NCI-H1417 (cell line): ENCODE measurements around the gene CAB39L.
"Not testable (repeated sequence)": the region's sequence is repeated elsewhere in the genome, so short reads cannot be mapped to it uniquely, and the experiment has no call there.

ENCODE experiments used
- DNase-seq, 3 experiments: peaks; one replicate each; lab custom pipeline; 2025; lab: John Stamatoyannopoulos, UW

The CAB39L gene

DNA sequence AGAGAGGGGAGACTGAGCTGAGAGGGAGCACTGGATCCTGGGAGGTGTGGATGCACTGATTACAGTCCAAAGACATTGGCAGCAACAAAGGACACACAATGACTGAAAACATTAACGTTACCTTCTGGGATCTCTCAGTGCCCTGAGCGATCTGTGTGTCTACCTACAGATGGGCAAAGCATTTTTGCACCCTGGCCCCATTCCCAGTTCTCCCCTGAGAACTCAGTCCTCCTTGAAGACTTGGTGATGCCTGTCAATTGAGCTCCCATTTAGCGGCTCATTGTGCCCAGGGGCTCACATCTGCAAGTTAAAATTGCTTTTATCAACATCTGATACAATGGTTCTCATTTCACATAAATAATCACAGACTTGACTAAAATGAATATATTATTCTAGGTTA is 133.6 kb downstream of the CAB39L start:
- DNase-seq: no peak

DNA sequence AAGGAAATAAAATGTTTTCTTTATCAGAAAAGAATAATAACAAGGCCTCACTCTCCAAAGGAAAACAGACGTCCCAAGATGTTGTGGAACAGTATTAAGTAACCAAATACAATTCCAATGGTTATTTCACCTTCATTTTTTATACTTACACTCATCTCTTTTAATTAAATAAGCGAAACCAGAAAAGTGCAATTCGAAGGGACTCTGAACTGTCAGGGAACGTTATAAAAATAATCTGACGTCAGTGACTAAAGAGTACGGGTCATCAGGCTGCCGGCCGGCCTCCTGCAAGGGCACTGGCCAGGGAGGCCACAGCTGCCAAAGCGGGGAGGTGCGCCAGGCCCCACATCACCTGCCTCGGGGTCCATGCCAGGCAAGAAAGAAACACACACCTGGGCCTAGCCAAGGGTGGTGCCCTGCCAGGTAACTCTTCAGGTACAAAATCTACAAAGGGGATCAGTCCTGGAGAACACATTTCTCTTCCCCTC is 134.9 kb downstream of the CAB39L start:
- no peak for DNase-seq

DNA sequence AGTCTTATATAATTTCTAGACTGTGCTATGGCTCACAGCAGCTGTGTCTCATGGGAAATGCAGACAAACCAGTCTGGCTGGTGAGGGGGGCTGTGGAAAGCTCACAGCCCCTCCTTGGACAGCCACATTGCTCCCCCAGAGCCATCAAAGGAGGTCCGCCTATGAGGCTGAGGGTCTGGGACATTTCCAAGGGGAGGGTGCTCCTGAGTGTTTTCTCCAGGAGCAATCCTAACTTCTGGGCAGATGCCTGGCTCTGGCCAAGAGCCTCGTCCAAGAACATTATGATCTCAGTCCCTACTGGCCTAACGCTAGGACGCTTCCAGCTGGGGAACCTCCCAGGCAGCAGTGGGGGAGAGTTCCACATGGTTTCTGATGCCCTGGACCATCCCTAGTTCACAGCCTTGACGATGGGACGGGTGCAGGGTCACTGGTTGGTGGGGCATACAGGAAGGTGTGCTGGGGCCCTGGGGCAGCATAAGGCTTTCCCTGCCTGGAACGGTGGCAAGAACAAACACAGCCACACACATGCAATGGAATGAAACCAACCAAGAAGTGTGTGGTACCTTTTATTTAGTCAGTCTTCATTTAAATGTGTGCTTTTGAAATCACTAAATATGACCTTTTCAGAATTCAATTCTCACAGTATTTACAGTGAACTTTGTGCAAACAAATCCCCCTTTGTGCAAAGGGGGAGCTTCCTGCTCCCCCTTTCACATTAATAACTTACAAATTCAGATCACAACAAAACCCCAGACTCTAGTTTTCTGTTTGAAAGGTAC is 135.6 kb downstream of the CAB39L start:
- DNase-seq: no peak

DNA sequence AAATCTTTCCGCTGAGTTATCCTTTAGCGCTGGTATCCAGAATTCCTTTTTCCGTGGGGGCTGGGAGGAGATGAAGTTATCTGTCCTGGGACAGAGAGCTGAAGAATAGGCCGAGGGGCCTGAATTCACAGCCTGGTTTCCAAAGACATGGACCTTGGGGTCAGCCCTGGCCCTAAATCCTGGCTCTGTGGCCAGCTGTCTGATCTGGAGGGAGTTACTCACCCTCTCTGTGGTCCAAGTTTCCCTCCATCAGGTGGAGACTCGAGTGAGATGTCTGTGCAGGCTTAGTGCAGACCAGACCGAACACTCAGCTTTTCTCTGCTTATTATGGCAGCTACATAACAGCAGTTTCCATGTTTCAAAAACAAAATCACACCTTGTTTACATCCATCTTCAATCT is 136.5 kb downstream of the CAB39L start:
- DNase-seq: no peak

DNA sequence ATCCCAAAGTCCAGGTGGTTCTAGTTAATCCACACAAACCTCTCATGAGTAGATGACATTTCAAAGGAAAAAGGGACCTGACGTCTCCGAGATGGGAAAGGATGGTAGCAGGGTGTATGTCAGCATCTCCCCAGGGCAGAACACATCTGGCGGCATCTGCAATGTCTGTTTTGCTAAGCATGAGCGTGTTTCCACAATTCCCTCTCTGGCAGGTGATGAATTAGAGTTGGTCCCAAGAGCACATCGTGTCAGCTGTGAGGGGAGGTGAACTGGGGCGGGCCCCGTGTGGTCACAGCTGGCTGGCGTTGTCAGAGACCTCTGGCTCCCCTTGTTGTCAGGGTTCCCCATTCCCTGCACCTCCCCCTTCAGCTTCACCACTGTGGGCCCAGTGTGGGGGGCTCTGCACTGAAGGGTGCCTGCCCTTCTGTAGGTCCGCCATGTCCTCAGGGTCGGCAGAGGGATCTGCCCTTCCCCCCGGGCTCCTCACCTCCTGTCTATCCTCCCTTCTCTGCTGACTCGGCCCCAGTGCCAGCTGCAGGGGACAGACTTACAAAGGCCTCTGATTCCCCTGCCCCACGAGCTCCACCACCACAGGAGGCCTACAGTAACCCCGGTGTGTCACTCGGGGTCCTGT is 138.0 kb downstream of the CAB39L start:
- peak in 2 of 3 experiments; percentile 45 to 47 for DNase-seq

DNA sequence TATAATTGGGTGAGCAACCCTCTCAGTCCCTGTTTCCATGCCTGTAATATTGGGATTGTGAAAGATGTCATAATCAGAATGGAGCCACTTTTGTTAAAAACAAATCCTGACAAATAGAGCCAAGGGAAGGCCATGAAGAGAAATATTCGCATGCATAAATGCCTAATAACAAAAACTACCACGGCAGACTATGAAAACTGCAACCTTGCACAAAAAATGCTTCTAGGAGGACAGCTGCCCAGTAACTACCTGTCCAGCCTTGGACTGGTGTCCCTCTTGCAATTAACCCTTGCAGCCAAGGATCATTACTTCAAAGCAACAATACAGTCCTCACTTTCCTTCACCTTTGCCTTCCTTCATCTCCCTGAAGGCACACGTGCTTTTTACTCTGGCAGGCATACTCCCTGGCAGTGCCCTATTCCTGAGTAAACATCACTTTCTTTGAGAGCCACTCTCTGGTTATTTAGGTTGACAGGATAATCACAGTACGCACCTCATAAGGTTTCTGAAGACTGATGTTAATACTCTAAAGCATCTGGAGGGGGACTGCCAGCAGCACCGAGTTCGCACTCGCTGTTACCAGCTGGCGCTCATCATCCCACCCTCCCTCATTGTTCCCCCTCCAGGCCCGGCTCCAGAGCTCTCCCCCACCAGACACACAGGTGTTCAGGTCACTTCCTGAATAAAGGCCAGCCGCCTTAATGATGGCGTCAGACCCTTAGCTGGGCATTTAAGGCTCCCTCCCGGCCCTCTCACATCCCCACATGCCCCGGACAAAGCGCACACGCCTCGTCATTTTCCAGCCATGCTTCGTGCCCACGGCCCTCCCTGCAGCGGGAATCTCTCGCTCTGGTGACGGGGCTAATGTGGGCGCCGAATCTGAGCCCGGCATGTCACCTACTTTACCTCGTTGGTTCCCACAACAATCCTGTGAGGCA is 138.8 kb downstream of the CAB39L start:
- DNase-seq: peak; percentile 46 to 88 (median 66)

DNA sequence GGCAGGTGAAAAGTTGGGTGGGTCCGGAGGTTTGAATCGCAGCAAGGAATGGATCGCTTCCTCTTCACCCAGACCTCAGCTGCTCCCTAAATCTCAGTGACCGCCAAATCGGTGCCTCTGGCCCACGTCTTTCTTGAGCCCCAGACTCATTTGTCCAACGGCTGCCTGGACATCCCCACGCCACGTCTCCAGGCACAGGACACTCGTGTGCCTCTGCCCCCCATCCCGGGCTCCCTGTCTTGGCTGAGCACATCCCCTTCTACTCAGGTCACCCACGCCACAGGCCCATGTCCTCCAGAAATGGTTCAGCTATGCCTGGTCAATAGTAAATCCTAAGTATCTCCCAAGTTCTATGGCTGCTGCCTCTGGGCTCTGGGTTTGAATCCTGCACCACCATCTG is 139.5 kb downstream of the CAB39L start:
- DNase-seq: no peak

DNA sequence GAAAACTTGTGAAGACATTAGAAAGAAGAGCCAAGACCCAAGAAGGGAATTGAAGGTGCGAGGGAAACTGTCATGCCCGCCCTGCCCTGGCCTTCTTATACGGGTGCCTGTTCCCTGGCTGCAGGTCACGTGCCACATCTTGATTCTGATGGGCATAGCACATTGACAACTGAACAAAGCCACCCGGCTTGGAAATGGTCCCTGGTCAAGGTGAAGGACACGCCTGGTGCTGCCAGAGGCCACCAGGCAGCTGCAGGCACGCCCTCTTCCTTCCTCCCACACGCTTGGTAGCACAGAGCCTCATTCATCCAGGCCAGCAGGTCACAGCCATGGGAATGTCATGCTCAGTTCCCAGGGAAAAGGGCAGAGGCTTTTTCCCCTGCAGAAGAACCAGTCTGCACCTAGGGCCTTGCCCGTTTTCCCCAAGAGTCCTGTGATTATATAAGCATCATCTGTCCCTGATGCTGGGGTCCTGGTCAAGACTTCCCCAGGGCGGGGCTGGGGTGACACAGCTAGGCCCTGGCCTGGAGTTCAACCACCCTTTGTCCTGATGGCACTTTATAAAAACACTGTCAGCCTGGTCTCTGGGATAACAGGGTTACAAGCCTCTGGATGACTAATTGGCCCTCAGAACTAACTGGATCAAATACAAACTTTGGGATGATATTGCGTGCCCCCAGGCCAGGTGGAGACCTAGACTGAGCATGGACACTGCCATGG is 140.2 kb downstream of the CAB39L start:
- DNase-seq: peak in 1 of 3 experiments; percentile 11

DNA sequence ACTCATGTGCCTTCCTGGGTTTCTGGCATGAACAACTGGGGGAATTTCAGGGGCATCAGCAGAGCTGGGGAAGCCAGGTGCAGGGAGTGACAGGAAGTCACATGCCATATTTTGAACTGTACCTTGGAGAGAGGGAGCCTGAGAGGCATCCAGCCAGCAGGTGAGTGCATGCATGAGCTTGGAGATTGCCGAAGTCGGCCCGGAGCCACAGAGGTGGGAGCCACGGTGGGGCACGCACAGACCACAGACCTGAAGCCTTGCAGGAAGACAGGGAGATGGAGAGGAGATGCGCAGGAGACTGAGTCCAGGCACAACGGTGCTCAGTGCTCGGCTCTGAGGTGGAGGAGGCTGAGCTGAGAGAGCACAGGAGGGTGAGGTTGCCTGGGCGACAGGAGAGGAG is 141.0 kb downstream of the CAB39L start:
- DNase-seq: peak; percentile 18 to 80 (median 66)

DNA sequence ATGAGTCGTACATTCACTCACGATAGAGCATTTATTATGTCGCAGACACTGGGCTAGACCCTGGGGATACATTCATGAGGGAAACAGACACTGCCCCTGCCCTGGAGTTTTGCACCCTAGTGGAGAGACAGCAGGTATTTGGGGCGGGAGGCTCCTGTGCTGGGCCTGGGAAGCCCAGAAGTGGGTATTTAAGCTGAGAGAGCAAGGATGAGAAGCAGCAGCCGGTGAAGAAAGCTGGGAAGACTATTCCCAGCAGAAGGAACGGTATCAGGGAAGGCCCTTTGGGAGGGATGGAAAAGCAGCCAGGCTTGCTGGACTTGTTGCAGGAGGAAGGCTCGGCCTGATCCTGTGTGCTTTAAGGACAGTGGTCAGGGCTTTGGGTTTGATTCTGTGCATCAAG is 141.6 kb downstream of the CAB39L start:
- DNase-seq: no peak

DNA sequence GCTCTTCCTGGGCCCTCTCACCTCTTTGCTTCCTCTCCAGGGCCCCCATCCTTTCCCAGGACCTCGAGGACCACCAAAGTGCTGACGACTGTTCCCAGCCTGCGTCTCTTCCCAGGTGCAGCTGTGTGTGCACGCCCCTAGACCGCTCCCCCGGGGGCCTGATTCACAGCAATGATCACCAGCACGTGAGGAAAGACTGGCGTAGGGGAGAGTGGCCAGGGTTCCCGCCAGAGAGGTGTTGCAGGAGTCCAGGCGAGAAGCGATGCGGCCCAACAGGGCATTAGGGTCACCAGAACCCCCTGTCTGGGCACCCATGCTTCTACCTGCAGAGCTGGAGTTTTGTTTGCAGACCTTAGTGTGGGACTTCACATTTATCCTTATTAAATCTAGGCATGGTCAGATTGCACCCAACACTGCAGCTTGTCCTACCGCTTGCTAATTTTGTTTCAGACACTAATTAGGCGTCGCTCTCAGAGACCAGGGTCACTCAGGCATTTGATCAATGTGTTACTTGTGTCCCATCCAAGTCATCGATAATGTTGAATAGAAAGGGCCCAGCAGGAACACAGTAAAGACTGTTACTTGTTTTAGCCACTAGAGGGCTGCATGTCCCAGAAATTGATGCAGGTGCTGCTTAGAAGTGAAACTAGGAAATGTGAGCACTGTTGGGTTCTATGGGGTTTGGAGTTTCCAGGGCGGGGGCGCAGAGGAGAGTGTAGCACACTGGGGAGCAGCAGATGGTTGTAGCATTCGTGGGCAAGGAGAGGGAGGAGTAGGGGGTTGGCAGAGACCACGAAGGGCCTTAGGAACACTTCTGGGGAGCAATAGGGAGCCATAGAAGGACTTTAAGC is 142.9 kb downstream of the CAB39L start:
- peak; percentile 47 to 79 (median 55) for DNase-seq

DNA sequence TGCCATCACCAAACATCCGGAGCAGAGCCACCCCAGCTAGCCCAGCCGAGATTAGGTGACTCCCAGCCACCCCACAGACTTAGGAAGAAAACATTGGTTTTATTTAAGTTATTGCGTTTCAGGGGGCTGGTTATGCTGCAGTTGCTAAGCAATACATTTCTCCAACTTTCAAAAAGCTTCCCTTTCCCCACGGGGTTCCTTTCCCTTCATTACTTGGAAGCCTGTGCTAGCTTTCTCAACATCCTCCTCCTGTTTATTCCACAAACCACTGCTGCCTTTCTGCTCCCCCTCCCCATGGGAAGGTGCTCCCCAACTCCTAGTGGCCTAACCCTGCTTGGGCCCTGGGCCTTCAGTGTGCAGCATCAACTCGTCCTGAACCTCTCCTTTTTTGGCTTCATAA is 143.6 kb downstream of the CAB39L start:
- DNase-seq: no peak

DNA sequence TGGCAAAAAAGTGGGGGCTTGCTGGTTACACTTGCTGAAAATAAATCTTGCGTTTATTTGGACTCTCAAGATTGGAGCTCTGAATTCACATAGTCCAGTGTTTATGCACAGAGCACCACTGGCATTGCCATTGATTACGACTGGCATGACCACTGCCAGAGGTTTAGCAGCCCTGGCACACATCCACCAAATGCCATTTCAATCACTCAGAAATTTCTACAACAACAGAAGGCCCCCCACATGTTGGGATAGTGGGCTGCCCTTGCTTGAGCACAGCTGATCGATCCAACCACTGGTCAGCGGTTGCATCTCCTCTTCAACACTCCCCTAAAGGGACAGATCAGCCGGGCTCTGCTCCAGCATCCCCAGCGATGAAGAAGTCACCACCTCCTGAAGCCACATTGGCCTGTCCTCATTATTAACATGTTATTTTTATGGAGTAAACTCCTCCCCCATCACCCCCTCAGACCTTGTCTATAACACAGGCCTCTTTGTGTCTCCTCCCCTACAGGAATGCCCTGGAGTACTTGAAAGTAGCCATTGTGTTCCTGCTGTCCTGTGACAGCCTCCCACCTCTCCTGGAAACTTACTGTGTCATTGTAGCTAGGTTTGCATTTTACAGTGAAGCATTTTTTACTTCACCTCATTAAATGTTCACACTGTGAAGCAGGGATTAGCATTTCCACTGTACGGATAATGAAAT is 144.8 kb downstream of the CAB39L start:
- no peak for DNase-seq

DNA sequence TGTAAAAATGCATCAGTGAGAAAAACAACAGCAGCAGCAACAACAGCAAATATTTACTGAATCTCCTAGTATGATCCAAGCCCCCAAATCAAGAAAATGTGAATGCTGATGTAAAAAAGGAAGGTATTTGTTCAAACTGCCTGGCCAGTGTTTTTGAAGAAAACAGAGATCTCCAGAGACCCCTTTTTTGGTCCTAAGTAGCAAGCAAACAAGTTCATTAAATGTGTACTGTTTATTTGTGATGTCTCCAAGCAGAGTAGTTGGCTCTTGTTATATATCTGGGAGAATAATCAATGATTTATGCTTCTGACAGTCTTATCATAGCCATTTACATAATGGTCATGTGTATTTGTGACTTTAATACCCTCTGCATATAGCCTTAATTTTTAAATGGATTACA is 145.4 kb downstream of the CAB39L start:
- DNase-seq: no peak

DNA sequence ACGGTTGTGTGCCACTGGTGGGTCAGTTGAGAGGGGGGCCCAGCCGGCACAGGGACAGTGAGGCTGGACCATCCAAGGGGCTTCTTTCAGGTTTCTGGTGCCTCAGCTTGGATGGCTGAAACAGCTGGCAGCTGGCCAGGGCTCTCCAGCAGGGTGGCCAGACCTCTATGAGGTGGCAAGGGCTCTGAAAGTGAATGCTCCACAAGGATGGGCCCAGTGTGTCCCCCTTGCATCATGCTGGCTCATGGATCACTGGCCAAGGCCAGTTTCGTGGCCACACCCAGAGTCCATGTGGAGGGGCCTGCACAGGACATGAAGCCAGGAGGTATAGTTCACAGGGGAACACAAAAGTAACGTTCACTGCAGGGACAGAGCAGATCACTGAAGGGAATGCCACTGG is 146.5 kb downstream of the CAB39L start:
- DNase-seq: no peak

DNA sequence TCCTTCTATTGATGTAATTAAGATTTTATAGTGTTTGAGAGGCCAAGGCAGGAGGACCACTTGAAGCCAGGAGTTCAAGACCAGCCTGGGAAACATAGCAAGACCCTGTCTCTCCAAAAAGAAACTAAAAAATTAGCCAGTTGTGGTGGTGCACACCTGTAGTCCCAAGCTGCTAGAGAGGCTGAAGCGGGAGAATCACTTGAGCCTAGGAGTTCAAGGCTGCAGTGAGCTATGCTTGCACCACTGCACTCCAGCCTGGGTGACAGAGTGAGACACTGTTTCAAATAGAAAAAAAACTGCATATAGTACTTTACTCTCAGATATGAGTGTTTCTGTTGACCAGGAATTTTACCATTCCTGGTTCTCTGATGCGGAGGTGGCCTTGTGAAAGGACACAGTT is 147.2 kb downstream of the CAB39L start:
- DNase-seq: no peak

DNA sequence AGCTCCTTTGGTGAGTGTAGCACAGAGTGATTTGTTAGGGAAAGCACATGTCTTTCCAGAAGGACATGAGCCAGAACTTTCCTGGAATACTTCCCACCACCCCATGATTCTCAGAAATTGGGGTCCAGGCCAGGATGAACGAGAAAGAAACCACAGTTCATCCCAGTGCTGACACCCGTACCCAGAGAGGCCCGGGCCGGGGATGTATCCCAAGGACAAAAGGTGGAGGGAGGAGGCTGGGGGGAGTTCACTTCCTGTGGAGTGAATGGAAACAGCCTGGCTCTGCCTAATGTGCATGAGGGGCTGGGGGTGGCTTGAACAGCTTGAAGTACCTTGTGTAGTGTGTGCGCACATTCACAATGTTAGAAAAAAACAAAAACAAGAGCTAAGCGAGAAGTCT is 148.6 kb downstream of the CAB39L start:
- no peak for DNase-seq

DNA sequence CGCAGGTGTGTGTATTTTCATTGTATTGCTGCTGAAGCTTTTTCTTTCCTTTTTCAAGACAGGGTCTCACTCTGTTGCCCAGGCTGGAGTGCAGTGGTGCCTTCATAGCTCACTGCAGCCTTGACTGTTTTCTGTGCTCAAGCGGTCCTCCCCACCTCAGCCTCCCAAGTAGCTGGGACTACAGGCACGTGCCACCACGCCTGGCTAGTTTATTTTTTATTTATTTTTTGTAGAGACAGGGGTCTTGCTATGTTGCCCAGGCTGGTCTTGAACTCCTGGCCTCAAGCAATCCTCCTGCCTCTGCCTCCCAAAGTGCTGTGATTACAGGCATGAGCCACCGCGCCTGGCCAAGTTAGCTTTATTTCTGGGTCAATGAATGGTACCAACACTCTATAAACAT is 149.1 kb downstream of the CAB39L start:
- DNase-seq: not testable (repeated sequence)

DNA sequence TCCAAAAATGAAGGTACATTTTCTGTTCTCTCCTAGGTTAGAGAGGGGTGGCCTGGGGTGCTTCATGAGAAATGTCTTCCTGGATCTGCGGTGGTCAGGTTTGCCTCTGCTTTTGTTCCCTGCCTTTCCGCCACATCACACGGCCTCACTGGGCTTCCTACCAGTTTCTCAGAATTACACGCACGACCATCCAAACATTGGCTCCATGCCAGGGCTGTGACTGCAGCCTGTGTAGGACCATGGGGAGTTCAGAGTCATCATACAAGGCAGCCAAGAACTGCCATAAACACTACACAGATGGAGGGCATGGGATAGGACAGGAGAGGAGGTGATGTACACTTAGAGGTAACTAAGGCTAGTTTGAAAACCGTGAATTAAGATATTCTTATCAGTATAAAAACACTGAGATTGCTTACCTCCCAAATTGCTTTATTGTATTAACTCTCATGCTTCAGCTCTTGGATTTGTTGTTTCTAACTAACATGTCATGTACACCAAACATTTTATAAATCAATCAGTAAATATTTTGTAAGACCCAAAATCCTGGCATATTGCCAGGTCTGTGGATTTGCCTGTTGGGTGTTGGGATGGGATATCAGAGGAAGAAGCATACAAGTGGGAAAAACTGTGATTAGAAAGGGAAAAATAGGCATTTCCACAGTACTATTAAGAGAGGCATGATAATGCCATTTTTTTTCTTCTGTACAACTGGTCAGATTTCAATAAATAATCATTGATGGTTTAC is 150.9 kb downstream of the CAB39L start:
- peak; percentile 5 to 84 (median 63) for DNase-seq
